IMR-90 (cell line): ENCODE measurements around the gene ASTE1. TPM values are rescaled to one million over a fixed set of nuclear protein-coding genes. Genes with fewer than 3 reads are reported as not detected.

Source experiments
- ATAC-seq: fragments of 200-7000 bp; cut with Tn5 transposase; 2 replicates; pipeline ENCODE4 v1.9.1; 2020; ENCODE audit warnings: low read depth, mild to moderate bottlenecking, moderate library complexity
- BruUV-seq: library from RNA; stranded (reverse); fragments of 400-500 nt; replicated peaks from 2 replicates; lab custom pipeline; 2021; lab: Mats Ljungman, UMichigan
- CTCF ChIA-PET: fragments of 300-600 bp; formaldehyde crosslinking; extraction: SDS; loops from one replicate; lab custom pipeline; 2021; ENCODE audit warnings: antibody characterized with exemption; lab: Yijun Ruan, JAX
- POLR2A ChIA-PET: fragments of 300-600 bp; sonication (Branson Sonifier 250); formaldehyde crosslinking; loops from one replicate; lab custom pipeline; 2022; ENCODE audit warnings: antibody characterized with exemption; ENCODE audit not compliant: unreplicated experiment; lab: Charles Lee
- DNase-seq: peaks from one replicate; pipeline ENCODE4 v3.0.0; 2013
- H2AFZ ChIP-seq: replicated peaks from 2 replicates; pipeline ENCODE3; 2013; ENCODE audit warnings: low read length, mild to moderate bottlenecking; ENCODE audit not compliant: poor library complexity
- H2AK5ac ChIP-seq: 2 replicates; pipeline ENCODE4 v1.6.1; 2013; ENCODE audit warnings: low read depth, low read length, inconsistent platforms
- H2AK9ac ChIP-seq: replicated peaks from 2 replicates; pipeline ENCODE3; 2013; ENCODE audit warnings: mild to moderate bottlenecking, low read depth, low read length, moderate library complexity; ENCODE audit not compliant: poor library complexity
- H2BK120ac ChIP-seq: 2 replicates; pipeline ENCODE4 v1.6.1; 2013; ENCODE audit warnings: low read depth, low read length, inconsistent platforms
- H2BK15ac ChIP-seq: 3 replicates; pipeline ENCODE4 v1.6.1; 2013; ENCODE audit warnings: low read depth, low read length, inconsistent platforms
- H2BK20ac ChIP-seq: 2 replicates; pipeline ENCODE4 v1.6.1; 2013; ENCODE audit warnings: low read depth, mild to moderate bottlenecking, inconsistent platforms, low read length, moderate library complexity
- H2BK5ac ChIP-seq: 2 replicates; pipeline ENCODE4 v1.6.1; 2013; ENCODE audit warnings: mild to moderate bottlenecking, low read depth, low read length, inconsistent platforms; ENCODE audit not compliant: poor library complexity, severe bottlenecking
- H3K14ac ChIP-seq: replicated peaks from 2 replicates; pipeline ENCODE4 v1.6.1; 2013; ENCODE audit warnings: low read depth, low read length, inconsistent platforms
- H3K18ac ChIP-seq: 2 replicates; pipeline ENCODE4 v1.6.1; 2013; ENCODE audit warnings: low read depth, low read length, control low read depth
- H3K23ac ChIP-seq: 2 replicates; pipeline ENCODE4 v1.6.1; 2013; ENCODE audit warnings: low read depth, low read length, inconsistent platforms
- H3K27ac ChIP-seq: 2 replicates; pipeline ENCODE4 v1.5.1; 2013; ENCODE audit warnings: mild to moderate bottlenecking, control low read depth, low read length; ENCODE audit not compliant: insufficient read depth
- H3K27me3 ChIP-seq: 2 replicates; pipeline ENCODE4 v1.6.1; 2013; ENCODE audit warnings: low read length; ENCODE audit not compliant: control insufficient read depth, insufficient read depth
- H3K36me3 ChIP-seq: 2 replicates; pipeline ENCODE4 v1.6.1; 2013; ENCODE audit warnings: low read length, mixed read lengths; ENCODE audit not compliant: control insufficient read depth, insufficient read depth
- H3K4ac ChIP-seq: 2 replicates; pipeline ENCODE4 v1.6.1; 2013; ENCODE audit warnings: low read depth, low read length, inconsistent platforms
- H3K4me1 ChIP-seq: 2 replicates; pipeline ENCODE4 v1.6.1; 2013; ENCODE audit warnings: low read length, mixed read lengths; ENCODE audit not compliant: control insufficient read depth, insufficient read depth
- H3K4me2 ChIP-seq: 2 replicates; pipeline ENCODE4 v1.6.1; 2013; ENCODE audit warnings: low read depth, mild to moderate bottlenecking, control low read depth, low read length, moderate library complexity
- H3K4me3 ChIP-seq: 2 replicates; pipeline ENCODE4 v1.5.1; 2013; ENCODE audit warnings: low read depth, mild to moderate bottlenecking, control low read depth, low read length, moderate library complexity; ENCODE audit not compliant: insufficient read depth
- H3K56ac ChIP-seq: 2 replicates; pipeline ENCODE4 v1.6.1; 2013; ENCODE audit warnings: low read length, inconsistent platforms; ENCODE audit not compliant: insufficient read depth; ENCODE audit errors: extremely low read depth
- H3K79me1 ChIP-seq, 2 experiments: 2 replicates each; pipeline ENCODE4 v1.6.1; 2013; ENCODE audit warnings: low read length in 2 of 2, inconsistent platforms in 1 of 2, low read depth in 1 of 2
- H3K9ac ChIP-seq: 2 replicates; pipeline ENCODE4 v1.6.1; 2013; ENCODE audit warnings: low read depth, low read length, control low read depth
- H3K9me1 ChIP-seq: 2 replicates; pipeline ENCODE4 v1.6.1; 2013; ENCODE audit warnings: low read length, inconsistent platforms; ENCODE audit not compliant: insufficient read depth
- H3K9me3 ChIP-seq: 2 replicates; pipeline ENCODE4 v1.6.1; 2013; ENCODE audit warnings: low read length; ENCODE audit not compliant: control insufficient read depth, insufficient read depth
- H4K20me1 ChIP-seq: 2 replicates; pipeline ENCODE4 v1.6.1; 2013; ENCODE audit warnings: low read length, inconsistent platforms; ENCODE audit not compliant: insufficient read depth
- H4K5ac ChIP-seq: 2 replicates; pipeline ENCODE4 v1.6.1; 2013; ENCODE audit warnings: mild to moderate bottlenecking, low read depth, low read length, control low read depth
- H4K8ac ChIP-seq, 2 experiments: 2 replicates each; pipeline ENCODE4 v1.6.1; 2013; ENCODE audit warnings: low read depth in 2 of 2, low read length in 2 of 2, control low read depth in 1 of 2, inconsistent platforms in 1 of 2
- H4K91ac ChIP-seq: 2 replicates; pipeline ENCODE4 v1.6.1; 2013; ENCODE audit warnings: low read depth, low read length, inconsistent platforms; ENCODE audit not compliant: insufficient read depth
- CEBPB ChIP-seq: IDR thresholded peaks from 2 replicates; pipeline ENCODE4 v1.6.1; 2012; ENCODE audit warnings: low read depth, low read length, improper control_type of control experiment
- CTCF ChIP-seq: conservative IDR thresholded peaks from 2 replicates; pipeline ENCODE4 v1.5.1; 2012; ENCODE audit warnings: mild to moderate bottlenecking, low read depth, low read length, improper control_type of control experiment
- MXI1 ChIP-seq: IDR thresholded peaks from 2 replicates; pipeline ENCODE4 v1.6.1; 2012; ENCODE audit warnings: low read depth, mild to moderate bottlenecking, low read length, moderate library complexity, borderline replicate concordance
- RAD21 ChIP-seq: IDR thresholded peaks from 2 replicates; pipeline ENCODE4 v1.6.1; 2012; ENCODE audit warnings: low read length, improper control_type of control experiment
- USF2 ChIP-seq: fragments of 150-350 bp; IDR thresholded peaks from 2 replicates; pipeline ENCODE4 v1.6.1; 2017; ENCODE audit warnings: mild to moderate bottlenecking, antibody characterized with exemption, low read length, low read depth
- WGBS, 2 experiments: methylation state at CpG; one replicate each; pipeline versions ENCODE4 v1.1.5 to v1.1.7; 2013; ENCODE audit warnings: missing lambda C conversion rate in 2 of 2; ENCODE audit not compliant: insufficient read length in 1 of 2; ENCODE audit errors: extremely low coverage in 2 of 2; 5-methylcytosine and 5-hydroxymethylcytosine counted together
- dilution Hi-C: fragments of 300-500 bp; cut with HindIII; formaldehyde crosslinking; loops from one replicate; pipeline ENCODE4 v1.14.3; 2018; ENCODE audit warnings: low sequenced_read_pairs; ENCODE audit not compliant: unreplicated experiment
- in situ Hi-C: fragments of 300-500 bp; cut with MboI; formaldehyde crosslinking; loops from 3 replicates; pipeline ENCODE4 v1.14.3; 2019; ENCODE audit warnings: low sequenced_read_pairs, inconsistent platforms, mixed read lengths
- intact Hi-C: fragments of 100-400 bp; cut with micrococcal nuclease; formaldehyde crosslinking; loops from 2 replicates; pipeline ENCODE4 v1.10.0; 2022
- polyA plus RNA-seq, 3 experiments: library from polyadenylated mRNA; depleted of rRNA; stranded (reverse); fragments of >200 nt; gene quantifications; 2 replicates each; pipeline ENCODE4 v1.2.3, GENCODE V29; 2012; ENCODE audit warnings: low replicate concordance in 1 of 3
- total RNA-seq: library from RNA; depleted of rRNA; stranded (reverse); fragments of >200 nt; gene quantifications from 2 replicates; pipeline ENCODE4 v1.2.3, GENCODE V29; 2012
- TF ChIP-seq, protein P1 (sequence below): fragments of 150-350 bp; IDR thresholded peaks from 2 replicates; pipeline ENCODE4 v1.6.1; 2016; ENCODE audit warnings: low read depth, mild to moderate bottlenecking, low read length, moderate library complexity, borderline replicate concordance

Gene ASTE1
- total and polyA plus RNA-seq, 2 of the 4 experiments (the other 2 are of a cell fraction), result 3.2 to 7.5 TPM

DNA sequence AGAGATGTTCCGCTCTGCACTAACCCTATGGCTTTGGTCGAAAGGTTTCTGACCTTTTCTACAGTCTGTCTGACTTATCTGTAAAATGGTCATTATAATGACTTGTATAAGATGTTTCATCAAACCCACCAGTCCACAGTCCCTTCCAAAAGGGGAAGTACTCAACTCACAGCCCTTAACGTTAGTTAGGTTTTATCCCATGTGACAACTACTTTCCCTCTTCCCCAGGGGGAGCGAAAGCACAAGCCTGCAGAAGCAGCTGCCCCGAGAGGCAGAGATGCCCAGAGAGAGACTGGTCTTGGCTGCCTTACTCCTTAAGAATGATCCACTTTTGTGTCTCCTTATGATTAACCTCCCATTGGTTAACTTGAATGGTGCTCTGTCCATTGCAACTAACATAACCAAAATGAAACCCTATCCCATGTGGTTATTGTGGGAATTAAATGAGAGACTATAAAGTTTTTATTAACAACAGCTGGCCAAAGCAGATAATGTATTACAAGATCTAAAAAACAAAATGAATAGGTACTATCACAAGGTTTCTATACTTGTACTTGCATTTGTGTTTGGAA, 6.4 kb downstream of the ASTE1 start:
- ChIA-PET POLR2A (no interaction called here), CTCF (no interaction called here)
- no CpG with 5 or more reads among the region's 5 CpGs for WGBS, 2 experiments
- Histone ChIP-seq H2BK120ac (no peak overlapping the region), H3K9ac (no peak overlapping the region), H3K9me3 (no peaks in the 10 kb centered on the region), H3K27me3 (no peaks in the 10 kb centered on the region), H2BK20ac (no peak overlapping the region), H2BK15ac (no peak overlapping the region), H3K4me2 (no peak overlapping the region), H3K36me3 (peaks cover 16% of the 10 kb centered on the region), H3K4me1 (no peaks in the 10 kb centered on the region), H3K27ac (no peak overlapping the region), H2AK9ac (no peak overlapping the region), H2AK5ac (no peak overlapping the region), H4K20me1 (no peaks in the 10 kb centered on the region), H2BK5ac (no peak overlapping the region), H4K5ac (no peak overlapping the region), H2AFZ (no peak overlapping the region), H3K18ac (no peak overlapping the region), H3K23ac (no peak overlapping the region), H4K91ac (no peak overlapping the region), H3K9me1 (no peaks in the 10 kb centered on the region; the same call in 1 of the 2 replicates), H3K14ac (no peak overlapping the region), H3K4ac (no peak overlapping the region), H3K56ac (no peak overlapping the region), H3K79me1 (peaks cover 9 to 17% of the 10 kb centered on the region in 2 experiments; a peak in 2 of 4 replicates), H3K4me3 (no peak overlapping the region), H4K8ac (no peak overlapping the region)
- dilution Hi-C loops (no loop called here), intact Hi-C loops (no loop called here), in situ Hi-C loops (no loop called here)
- TF ChIP-seq CTCF (no peak), USF2 (no peak), MXI1 (no peak), RAD21 (no peak), CEBPB (no peak)
- TF ChIP-seq, protein P1, sequence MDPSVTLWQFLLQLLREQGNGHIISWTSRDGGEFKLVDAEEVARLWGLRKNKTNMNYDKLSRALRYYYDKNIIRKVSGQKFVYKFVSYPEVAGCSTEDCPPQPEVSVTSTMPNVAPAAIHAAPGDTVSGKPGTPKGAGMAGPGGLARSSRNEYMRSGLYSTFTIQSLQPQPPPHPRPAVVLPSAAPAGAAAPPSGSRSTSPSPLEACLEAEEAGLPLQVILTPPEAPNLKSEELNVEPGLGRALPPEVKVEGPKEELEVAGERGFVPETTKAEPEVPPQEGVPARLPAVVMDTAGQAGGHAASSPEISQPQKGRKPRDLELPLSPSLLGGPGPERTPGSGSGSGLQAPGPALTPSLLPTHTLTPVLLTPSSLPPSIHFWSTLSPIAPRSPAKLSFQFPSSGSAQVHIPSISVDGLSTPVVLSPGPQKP, result no peak
- no TSS peak for BruUV-seq
- DNase-seq, result no peak
- no peak for ATAC-seq
